IMR-90 (cell line): ENCODE measurements around the gene TRMT6. TPM values are rescaled to one million over a fixed set of nuclear protein-coding genes. Genes with fewer than 3 reads are reported as not detected.

Experiments used
- ATAC-seq: fragments of 200-7000 bp; cut with Tn5 transposase; 2 replicates; pipeline ENCODE4 v1.9.1; 2020; ENCODE audit warnings: low read depth, mild to moderate bottlenecking, moderate library complexity
- BruUV-seq: library from RNA; stranded (reverse); fragments of 400-500 nt; replicated peaks from 2 replicates; lab custom pipeline; 2021; lab: Mats Ljungman, UMichigan
- CTCF ChIA-PET: fragments of 300-600 bp; formaldehyde crosslinking; extraction: SDS; loops from one replicate; lab custom pipeline; 2021; ENCODE audit warnings: antibody characterized with exemption; lab: Yijun Ruan, JAX
- POLR2A ChIA-PET: fragments of 300-600 bp; sonication (Branson Sonifier 250); formaldehyde crosslinking; loops from one replicate; lab custom pipeline; 2022; ENCODE audit warnings: antibody characterized with exemption; ENCODE audit not compliant: unreplicated experiment; lab: Charles Lee
- DNase-seq: peaks from one replicate; pipeline ENCODE4 v3.0.0; 2013
- H2AFZ ChIP-seq: replicated peaks from 2 replicates; pipeline ENCODE3; 2013; ENCODE audit warnings: low read length, mild to moderate bottlenecking; ENCODE audit not compliant: poor library complexity
- H2AK5ac ChIP-seq: 2 replicates; pipeline ENCODE4 v1.6.1; 2013; ENCODE audit warnings: low read depth, low read length, inconsistent platforms
- H2AK9ac ChIP-seq: replicated peaks from 2 replicates; pipeline ENCODE3; 2013; ENCODE audit warnings: mild to moderate bottlenecking, low read depth, low read length, moderate library complexity; ENCODE audit not compliant: poor library complexity
- H2BK120ac ChIP-seq: 2 replicates; pipeline ENCODE4 v1.6.1; 2013; ENCODE audit warnings: low read depth, low read length, inconsistent platforms
- H2BK15ac ChIP-seq: 3 replicates; pipeline ENCODE4 v1.6.1; 2013; ENCODE audit warnings: low read depth, low read length, inconsistent platforms
- H2BK20ac ChIP-seq: 2 replicates; pipeline ENCODE4 v1.6.1; 2013; ENCODE audit warnings: low read depth, mild to moderate bottlenecking, inconsistent platforms, low read length, moderate library complexity
- H2BK5ac ChIP-seq: 2 replicates; pipeline ENCODE4 v1.6.1; 2013; ENCODE audit warnings: mild to moderate bottlenecking, low read depth, low read length, inconsistent platforms; ENCODE audit not compliant: poor library complexity, severe bottlenecking
- H3K14ac ChIP-seq: replicated peaks from 2 replicates; pipeline ENCODE4 v1.6.1; 2013; ENCODE audit warnings: low read depth, low read length, inconsistent platforms
- H3K18ac ChIP-seq: 2 replicates; pipeline ENCODE4 v1.6.1; 2013; ENCODE audit warnings: low read depth, low read length, control low read depth
- H3K23ac ChIP-seq: 2 replicates; pipeline ENCODE4 v1.6.1; 2013; ENCODE audit warnings: low read depth, low read length, inconsistent platforms
- H3K27ac ChIP-seq: 2 replicates; pipeline ENCODE4 v1.5.1; 2013; ENCODE audit warnings: mild to moderate bottlenecking, control low read depth, low read length; ENCODE audit not compliant: insufficient read depth
- H3K27me3 ChIP-seq: 2 replicates; pipeline ENCODE4 v1.6.1; 2013; ENCODE audit warnings: low read length; ENCODE audit not compliant: control insufficient read depth, insufficient read depth
- H3K36me3 ChIP-seq: 2 replicates; pipeline ENCODE4 v1.6.1; 2013; ENCODE audit warnings: low read length, mixed read lengths; ENCODE audit not compliant: control insufficient read depth, insufficient read depth
- H3K4ac ChIP-seq: 2 replicates; pipeline ENCODE4 v1.6.1; 2013; ENCODE audit warnings: low read depth, low read length, inconsistent platforms
- H3K4me1 ChIP-seq: 2 replicates; pipeline ENCODE4 v1.6.1; 2013; ENCODE audit warnings: low read length, mixed read lengths; ENCODE audit not compliant: control insufficient read depth, insufficient read depth
- H3K4me2 ChIP-seq: 2 replicates; pipeline ENCODE4 v1.6.1; 2013; ENCODE audit warnings: low read depth, mild to moderate bottlenecking, control low read depth, low read length, moderate library complexity
- H3K4me3 ChIP-seq: 2 replicates; pipeline ENCODE4 v1.5.1; 2013; ENCODE audit warnings: low read depth, mild to moderate bottlenecking, control low read depth, low read length, moderate library complexity; ENCODE audit not compliant: insufficient read depth
- H3K56ac ChIP-seq: 2 replicates; pipeline ENCODE4 v1.6.1; 2013; ENCODE audit warnings: low read length, inconsistent platforms; ENCODE audit not compliant: insufficient read depth; ENCODE audit errors: extremely low read depth
- H3K79me1 ChIP-seq, 2 experiments: 2 replicates each; pipeline ENCODE4 v1.6.1; 2013; ENCODE audit warnings: low read length in 2 of 2, inconsistent platforms in 1 of 2, low read depth in 1 of 2
- H3K9ac ChIP-seq: 2 replicates; pipeline ENCODE4 v1.6.1; 2013; ENCODE audit warnings: low read depth, low read length, control low read depth
- H3K9me1 ChIP-seq: 2 replicates; pipeline ENCODE4 v1.6.1; 2013; ENCODE audit warnings: low read length, inconsistent platforms; ENCODE audit not compliant: insufficient read depth
- H3K9me3 ChIP-seq: 2 replicates; pipeline ENCODE4 v1.6.1; 2013; ENCODE audit warnings: low read length; ENCODE audit not compliant: control insufficient read depth, insufficient read depth
- H4K20me1 ChIP-seq: 2 replicates; pipeline ENCODE4 v1.6.1; 2013; ENCODE audit warnings: low read length, inconsistent platforms; ENCODE audit not compliant: insufficient read depth
- H4K5ac ChIP-seq: 2 replicates; pipeline ENCODE4 v1.6.1; 2013; ENCODE audit warnings: mild to moderate bottlenecking, low read depth, low read length, control low read depth
- H4K8ac ChIP-seq, 2 experiments: 2 replicates each; pipeline ENCODE4 v1.6.1; 2013; ENCODE audit warnings: low read depth in 2 of 2, low read length in 2 of 2, control low read depth in 1 of 2, inconsistent platforms in 1 of 2
- H4K91ac ChIP-seq: 2 replicates; pipeline ENCODE4 v1.6.1; 2013; ENCODE audit warnings: low read depth, low read length, inconsistent platforms; ENCODE audit not compliant: insufficient read depth
- BHLHE40 ChIP-seq: fragments of 150-350 bp; IDR thresholded peaks from 2 replicates; pipeline ENCODE4 v1.6.1; 2016; ENCODE audit warnings: mild to moderate bottlenecking, low read depth, low read length
- CHD1 ChIP-seq: IDR thresholded peaks from 2 replicates; pipeline ENCODE4 v1.6.1; 2012; ENCODE audit warnings: low read depth, low read length, improper control_type of control experiment
- ELK1 ChIP-seq: fragments of 150-350 bp; IDR thresholded peaks from 2 replicates; pipeline ENCODE4 v1.6.1; 2016; ENCODE audit warnings: low read depth, mild to moderate bottlenecking, low read length, moderate library complexity, borderline replicate concordance
- FOS ChIP-seq: fragments of 150-350 bp; IDR thresholded peaks from 2 replicates; pipeline ENCODE4 v1.6.1; 2016; ENCODE audit warnings: low read depth, low read length
- NFE2L2 ChIP-seq: fragments of 150-350 bp; IDR thresholded peaks from 2 replicates; pipeline ENCODE4 v1.6.1; 2016; ENCODE audit warnings: low read depth, mild to moderate bottlenecking, low read length
- POLR2A ChIP-seq: IDR thresholded peaks from 2 replicates; pipeline ENCODE4 v1.6.1; 2012; ENCODE audit warnings: mild to moderate bottlenecking, low read depth, low read length
- RAD21 ChIP-seq: IDR thresholded peaks from 2 replicates; pipeline ENCODE4 v1.6.1; 2012; ENCODE audit warnings: low read length, improper control_type of control experiment
- RCOR1 ChIP-seq: IDR thresholded peaks from 2 replicates; pipeline ENCODE4 v1.6.1; 2012; ENCODE audit warnings: mild to moderate bottlenecking, low read length, improper control_type of control experiment; ENCODE audit not compliant: insufficient replicate concordance
- RFX5 ChIP-seq: IDR thresholded peaks from 2 replicates; pipeline ENCODE4 v1.8.0; 2012; ENCODE audit warnings: low read depth, mild to moderate bottlenecking, low read length, moderate library complexity
- USF2 ChIP-seq: fragments of 150-350 bp; IDR thresholded peaks from 2 replicates; pipeline ENCODE4 v1.6.1; 2017; ENCODE audit warnings: mild to moderate bottlenecking, antibody characterized with exemption, low read length, low read depth
- WGBS, 2 experiments: methylation state at CpG; one replicate each; pipeline versions ENCODE4 v1.1.5 to v1.1.7; 2013; ENCODE audit warnings: missing lambda C conversion rate in 2 of 2; ENCODE audit not compliant: insufficient read length in 1 of 2; ENCODE audit errors: extremely low coverage in 2 of 2; 5-methylcytosine and 5-hydroxymethylcytosine counted together
- dilution Hi-C: fragments of 300-500 bp; cut with HindIII; formaldehyde crosslinking; loops from one replicate; pipeline ENCODE4 v1.14.3; 2018; ENCODE audit warnings: low sequenced_read_pairs; ENCODE audit not compliant: unreplicated experiment
- in situ Hi-C: fragments of 300-500 bp; cut with MboI; formaldehyde crosslinking; loops from 3 replicates; pipeline ENCODE4 v1.14.3; 2019; ENCODE audit warnings: low sequenced_read_pairs, inconsistent platforms, mixed read lengths
- intact Hi-C: fragments of 100-400 bp; cut with micrococcal nuclease; formaldehyde crosslinking; loops from 2 replicates; pipeline ENCODE4 v1.10.0; 2022
- polyA plus RNA-seq, 3 experiments: library from polyadenylated mRNA; depleted of rRNA; stranded (reverse); fragments of >200 nt; gene quantifications; 2 replicates each; pipeline ENCODE4 v1.2.3, GENCODE V29; 2012; ENCODE audit warnings: low replicate concordance in 1 of 3
- total RNA-seq: library from RNA; depleted of rRNA; stranded (reverse); fragments of >200 nt; gene quantifications from 2 replicates; pipeline ENCODE4 v1.2.3, GENCODE V29; 2012

The TRMT6 gene
- total and polyA plus RNA-seq, 2 of the 4 experiments (the other 2 are of a cell fraction) = 7.2 to 8.0 TPM

- dilution Hi-C loops (no loop called here), intact Hi-C loops (no loop called here), in situ Hi-C loops (no loop called here)
- CTCF ChIA-PET = no interaction called here
- Histone ChIP-seq H3K14ac (no peak overlapping the region), H3K4ac (no peak overlapping the region), H3K79me1 (no peaks in the 10 kb centered on the region), H2AK5ac (no peak overlapping the region), H3K18ac (no peak overlapping the region), H3K27me3 (no peaks in the 10 kb centered on the region), H2AK9ac (no peak overlapping the region), H3K4me1 (peaks cover 2% of the 10 kb centered on the region; the same call in 1 of the 2 replicates), H4K5ac (no peak overlapping the region), H2BK5ac (no peak overlapping the region), H4K20me1 (no peaks in the 10 kb centered on the region), H3K23ac (no peak overlapping the region), H3K27ac (no peak overlapping the region), H4K8ac (no peak overlapping the region), H4K91ac (no peak overlapping the region), H2AFZ (no peak overlapping the region), H2BK20ac (no peak overlapping the region), H2BK15ac (no peak overlapping the region), H2BK120ac (no peak overlapping the region), H3K9me3 (no peaks in the 10 kb centered on the region), H3K56ac (no peak overlapping the region), H3K4me2 (no peak overlapping the region), H3K9me1 (no peaks in the 10 kb centered on the region), H3K4me3 (no peak overlapping the region), H3K36me3 (peaks cover 4% of the 10 kb centered on the region; the same call in 1 of the 2 replicates), H3K9ac (no peak overlapping the region)
- DNase-seq (no peak), ATAC-seq (no peak)
- TF ChIP-seq ELK1 (no peak), RAD21 (no peak), POLR2A (no peak), CHD1 (no peak), RCOR1 (no peak), BHLHE40 (no peak), FOS (no peak), USF2 (no peak), NFE2L2 (no peak), RFX5 (no peak)
- no TSS peak for BruUV-seq
- POLR2A ChIA-PET = no interaction called here
- no CpG with 5 or more reads among the region's 2 CpGs for WGBS, 2 experiments
Observed at GRCh38 chr20:5975778-5976177, 25.4 kb upstream of the TRMT6 start.
